Activated gamma-delta T cell treated with Interleukin-2 at 50 U/mL for 16 hours (primary cell): ENCODE data around the gene KRT72.
"Not testable (repeated sequence)": the region's sequence is repeated elsewhere in the genome, so short reads cannot be mapped to it uniquely, and the experiment has no call there.

Source experiments
- DNase-seq: peaks from one replicate; pipeline ENCODE4 v3.0.0-alpha.2; 2020

The KRT72 gene

DNA sequence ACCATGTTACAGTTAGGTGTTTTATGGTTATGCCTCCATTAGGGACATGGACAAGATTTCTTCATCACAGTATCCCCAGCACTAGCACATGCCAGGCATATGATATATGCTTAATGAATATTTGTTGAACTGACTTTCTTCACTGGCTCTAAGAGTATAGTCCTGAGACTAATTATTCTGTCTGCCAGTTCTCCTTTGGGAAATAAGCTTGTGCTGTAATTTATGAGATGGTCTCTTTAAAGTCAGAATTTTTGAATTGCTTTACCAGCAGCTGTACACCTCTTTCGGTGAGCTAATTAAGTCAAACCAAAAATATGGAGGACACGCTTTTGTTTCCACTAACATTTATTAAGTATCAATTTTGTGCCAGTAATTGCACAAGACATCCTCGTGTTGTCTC is 4.8 kb upstream of the KRT72 start:
- no peak for DNase-seq

DNA sequence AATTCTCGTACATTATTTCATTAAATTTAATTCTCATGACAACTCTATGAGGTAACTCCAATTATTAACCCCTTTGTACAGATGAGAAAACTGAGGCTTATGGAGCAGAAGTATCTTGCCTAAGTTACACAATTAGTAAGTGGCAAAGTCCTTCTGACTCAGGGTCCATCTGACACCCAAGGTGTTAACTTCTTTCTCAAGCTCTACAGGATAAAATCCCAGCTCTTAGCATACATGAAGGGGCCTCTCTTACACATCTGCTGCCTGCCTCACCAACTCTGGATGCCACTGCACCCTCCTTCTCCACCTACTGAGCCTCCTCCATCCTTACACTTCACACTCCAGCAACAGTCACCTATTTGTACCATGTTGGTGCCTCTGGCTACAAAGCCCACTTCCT is 4.3 kb upstream of the KRT72 start:
- no peak for DNase-seq

- DNase-seq, result peak; percentile 2
Observed at GRCh38 chr12:52604859-52605258, 3.6 kb upstream of the KRT72 start.

- peak; percentile 27 for DNase-seq
Observed at GRCh38 chr12:52603314-52603713, 2.1 kb upstream of the KRT72 start.

GRCh38 chr12:52602552-52602951 is 1.3 kb upstream of the KRT72 start:
- DNase-seq, result no peak

DNA sequence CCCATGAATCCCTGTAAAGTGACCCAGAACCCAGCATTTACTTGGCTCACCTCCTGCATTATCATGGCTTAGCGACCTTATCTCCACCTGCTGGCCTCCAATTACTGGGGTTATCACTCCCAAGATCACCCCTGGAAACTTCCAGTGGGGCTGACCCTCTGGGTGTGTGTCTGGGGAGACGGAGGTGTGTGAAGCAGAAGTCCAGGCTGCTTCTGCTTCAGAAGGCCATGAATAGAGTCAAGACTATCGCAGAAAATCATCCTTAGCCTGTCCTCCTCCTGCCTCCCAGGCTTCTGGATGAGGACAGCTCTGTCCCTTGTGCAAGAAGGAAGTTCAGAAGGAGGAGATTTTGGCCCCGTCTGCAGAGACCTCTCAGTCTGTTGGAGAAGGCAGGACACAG is 408 bp upstream of the KRT72 start:
- peak; percentile 0 for DNase-seq

- DNase-seq, result no peak
Observed at GRCh38 chr12:52600475-52600874, 788 bp downstream of the KRT72 start.

DNA sequence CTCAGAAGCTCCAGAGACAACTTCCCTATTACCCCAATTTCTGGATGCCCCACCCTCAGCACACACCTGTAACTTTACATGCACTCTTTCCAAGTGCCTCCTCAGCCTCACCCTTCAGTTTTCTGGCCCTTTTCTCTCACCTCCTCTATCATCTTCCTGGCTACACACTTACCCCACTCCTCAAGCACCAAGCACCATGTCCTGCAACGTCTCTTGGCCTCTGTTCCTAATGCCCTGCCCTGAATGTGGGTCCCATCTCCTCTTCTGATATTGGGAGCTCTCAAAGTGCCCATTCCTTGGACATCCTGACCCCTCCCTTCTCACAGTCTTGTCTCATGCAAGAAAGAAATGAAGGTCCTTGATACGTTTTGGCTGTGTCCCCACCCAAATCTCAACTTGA is 1.2 kb downstream of the KRT72 start:
- DNase-seq, result no peak

GRCh38 chr12:52598966-52599365 is 2.3 kb downstream of the KRT72 start:
- peak; percentile 0 for DNase-seq

DNA sequence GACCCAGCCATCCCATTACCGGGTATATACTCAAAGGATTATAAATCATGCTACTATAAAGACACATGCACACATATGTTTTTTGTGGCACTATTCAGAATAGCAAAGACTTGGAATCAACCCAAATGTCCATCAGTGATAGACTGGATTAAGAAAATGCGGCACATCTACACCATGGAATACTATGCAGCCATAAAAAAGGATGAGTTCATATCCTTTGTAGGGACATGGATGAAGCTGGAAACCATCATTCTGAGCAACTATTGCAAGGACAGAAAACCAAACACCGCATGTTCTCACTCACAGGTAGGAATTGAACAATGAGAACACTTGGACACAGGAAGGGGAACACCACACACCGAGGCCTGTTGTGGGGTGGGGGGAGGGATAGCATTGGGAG is 7.0 kb downstream of the KRT72 start:
- DNase-seq, result not testable (repeated sequence)

GRCh38 chr12:52591521-52591920 is 9.7 kb downstream of the KRT72 start:
- DNase-seq, result no peak

DNA sequence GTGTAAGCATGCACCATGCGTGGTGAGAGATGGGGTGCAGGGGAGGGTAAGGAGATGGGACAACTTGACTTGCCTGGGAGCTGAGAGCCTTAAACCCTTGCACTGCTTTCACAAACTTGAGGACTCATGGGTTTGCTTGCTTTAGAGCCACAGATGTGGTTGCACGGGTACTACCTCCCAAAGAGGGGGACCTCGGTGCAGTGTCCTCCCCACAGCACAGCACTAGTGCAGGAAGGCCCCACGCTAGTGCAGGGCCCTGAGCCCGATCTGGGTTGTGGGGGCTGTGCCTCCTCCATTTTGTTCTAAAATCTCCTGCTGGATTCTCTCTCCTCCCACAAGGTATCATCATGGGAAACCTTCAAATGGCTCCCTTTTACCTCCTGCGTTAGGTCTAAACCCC is 11.2 kb downstream of the KRT72 start:
- no peak for DNase-seq

- DNase-seq, result no peak
Observed at GRCh38 chr12:52587563-52587962, 13.7 kb downstream of the KRT72 start.

DNA sequence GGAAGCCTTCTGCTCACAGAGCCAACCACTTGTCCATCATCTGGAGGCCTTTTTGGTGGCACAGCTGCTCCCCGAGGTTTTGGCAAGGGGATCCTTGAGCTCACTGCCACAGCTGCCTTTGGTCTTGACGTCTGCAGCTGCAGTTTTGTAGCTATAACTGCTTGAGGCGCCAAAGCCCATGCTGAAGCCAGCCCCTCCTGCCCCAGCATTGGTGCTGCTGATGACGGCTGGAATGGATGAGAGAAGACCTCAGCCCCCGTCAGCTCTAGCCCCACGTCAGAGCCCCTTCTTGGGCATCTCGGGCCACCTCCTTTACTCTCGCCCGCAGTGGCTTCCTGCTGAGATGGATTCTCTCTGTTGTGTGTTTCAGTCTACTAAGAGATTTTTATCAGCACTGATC is 15.3 kb downstream of the KRT72 start:
- peak; percentile 57 for DNase-seq

DNA sequence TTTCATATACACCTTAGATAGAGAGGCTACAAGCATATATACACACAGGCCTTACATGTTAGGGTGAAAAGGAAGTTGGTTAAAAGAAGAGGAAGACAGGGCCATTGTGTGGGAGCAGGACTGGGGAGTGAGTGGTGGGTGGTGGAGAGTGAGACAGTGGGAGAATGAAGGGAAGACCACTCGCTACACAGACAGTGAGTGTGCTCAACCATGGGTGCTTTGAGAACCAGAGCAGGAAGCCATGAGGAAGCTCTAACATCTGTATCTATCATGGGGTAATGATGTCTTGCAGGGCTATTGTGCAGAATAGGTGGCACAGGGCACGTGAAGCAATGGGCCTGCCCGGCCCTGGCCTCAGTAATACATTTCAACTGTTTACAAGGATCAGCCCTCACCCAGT is 16.2 kb downstream of the KRT72 start:
- DNase-seq, result no peak

DNA sequence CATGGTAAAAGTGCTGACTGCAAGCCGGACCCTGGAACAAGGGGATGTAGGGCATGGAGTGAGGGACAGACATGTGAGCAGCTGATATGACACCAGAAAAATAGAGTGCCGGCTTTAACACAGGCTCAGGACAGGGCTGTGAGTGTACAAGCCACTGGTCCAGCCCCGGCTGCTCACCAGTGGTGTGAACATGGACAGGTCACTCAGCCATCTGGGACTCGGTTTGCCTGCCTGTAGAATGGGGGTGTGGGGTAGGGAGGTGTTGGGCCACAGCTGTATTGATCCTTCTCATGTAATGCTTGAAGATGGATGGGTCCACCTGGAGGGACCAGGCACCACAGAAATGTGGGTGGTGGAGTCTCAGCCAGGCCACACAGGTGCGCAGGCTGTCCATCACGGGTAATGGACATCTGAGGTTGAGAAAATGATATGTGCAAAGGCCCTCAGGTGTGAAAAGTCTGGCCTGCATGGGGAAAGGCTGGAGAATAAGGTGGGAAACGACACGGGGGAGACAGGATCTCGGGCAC is 17.0 kb downstream of the KRT72 start:
- DNase-seq, result no peak

DNA sequence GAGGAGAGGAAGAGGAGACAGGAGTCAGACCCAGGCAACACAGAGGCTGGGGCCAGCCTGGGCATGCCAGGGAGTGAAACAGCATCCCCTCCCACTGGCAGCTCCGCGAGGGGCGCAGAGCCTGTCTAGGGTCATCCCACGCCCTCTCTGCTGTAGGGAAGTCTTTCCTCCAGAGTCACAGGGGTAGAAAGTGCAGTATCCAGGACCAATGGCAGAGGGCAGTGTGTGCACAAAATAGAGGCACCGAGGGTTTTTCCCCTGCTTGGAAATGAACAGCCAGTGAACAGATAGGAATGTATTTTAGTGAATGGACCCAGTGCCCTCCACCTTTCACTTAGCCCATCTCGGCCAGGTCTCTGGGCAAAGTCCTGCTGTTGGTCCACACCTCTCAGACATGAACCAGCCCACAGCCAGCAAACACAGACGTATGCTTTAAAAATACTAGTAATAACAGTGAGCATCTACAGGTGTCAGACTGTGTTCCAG is 18.2 kb downstream of the KRT72 start:
- DNase-seq, result peak; percentile 59

- no peak for DNase-seq
Observed at GRCh38 chr12:52582486-52582885, 18.8 kb downstream of the KRT72 start.

DNA sequence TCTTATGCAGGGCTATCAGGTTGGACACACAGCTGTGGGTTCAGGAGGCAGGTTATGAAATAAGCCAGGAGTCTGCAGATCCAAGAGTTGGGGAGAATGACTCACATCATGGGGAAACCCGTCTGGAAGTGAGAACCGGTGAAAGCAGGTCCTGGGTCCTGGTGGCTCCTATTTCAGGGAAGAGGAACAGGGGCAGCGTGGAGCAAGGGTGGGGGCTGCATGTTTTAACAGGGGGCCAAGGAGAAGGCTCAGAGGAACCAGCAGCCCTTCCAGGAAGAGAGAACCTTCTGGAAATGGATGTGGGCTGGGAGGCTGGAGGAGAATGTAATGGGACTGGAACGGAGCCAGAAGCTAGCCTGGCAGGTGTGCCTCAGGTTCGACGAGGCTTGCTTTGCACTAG is 19.8 kb downstream of the KRT72 start:
- no peak for DNase-seq

DNA sequence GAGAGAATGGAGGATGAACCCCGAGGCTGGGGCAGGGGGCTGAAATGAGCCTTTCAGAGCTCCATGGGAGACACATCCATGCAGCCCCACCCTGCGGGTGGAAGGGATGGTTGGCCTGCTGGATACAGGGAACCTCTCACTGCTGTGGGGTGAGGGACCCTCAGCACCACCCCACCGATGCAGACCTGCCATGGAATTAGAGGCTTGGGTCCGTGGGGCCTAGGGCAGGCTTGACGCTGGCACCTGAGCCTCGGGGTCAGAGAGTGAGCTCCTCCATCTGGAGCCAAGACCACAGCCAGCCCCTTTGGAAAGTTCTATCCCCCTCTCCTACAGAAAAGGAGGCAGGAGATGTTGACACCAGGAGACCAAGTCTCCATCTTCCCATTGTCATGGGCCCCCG is 20.2 kb downstream of the KRT72 start:
- no peak for DNase-seq

DNA sequence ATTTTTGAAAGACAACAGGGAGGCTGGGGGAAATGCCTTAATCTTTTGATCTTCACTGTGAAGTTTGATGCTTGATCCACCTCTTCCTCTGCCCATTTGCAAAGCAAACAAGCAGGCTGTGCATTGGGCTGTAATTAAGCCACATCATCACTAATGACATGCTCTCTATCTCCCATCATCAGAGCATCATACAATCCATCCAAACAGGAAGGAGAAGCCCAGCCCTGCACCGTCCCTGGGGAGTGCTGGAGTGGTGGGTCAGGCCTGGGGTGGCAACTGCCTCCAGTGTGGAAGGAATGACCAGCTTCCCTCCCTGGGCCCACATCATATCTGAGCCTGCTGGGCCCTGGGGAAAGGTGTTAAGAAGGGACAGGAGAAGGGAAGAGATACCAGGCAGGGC is 20.8 kb downstream of the KRT72 start:
- no peak for DNase-seq

GRCh38 chr12:52579468-52580465 is 21.5 kb downstream of the KRT72 start:
- DNase-seq, result no peak

DNA sequence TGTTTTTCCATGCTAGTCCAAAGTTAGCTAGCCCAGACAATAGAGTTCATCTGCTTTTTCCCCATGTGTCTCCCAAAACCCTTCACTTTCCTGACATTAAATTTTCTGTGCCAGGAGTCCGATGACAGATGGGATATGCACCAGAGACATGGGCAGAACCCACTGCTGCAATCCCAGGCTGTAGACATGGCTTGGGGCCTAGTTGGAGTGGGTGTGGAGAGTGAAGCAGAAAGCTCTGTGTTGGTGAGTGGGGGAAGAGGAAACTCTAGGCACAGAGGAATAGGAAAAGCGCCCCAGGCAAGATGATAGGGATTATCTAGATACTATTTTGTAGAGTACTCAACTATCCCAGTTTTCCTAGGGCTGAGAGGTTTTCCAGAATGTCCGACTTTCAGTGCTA is 22.8 kb downstream of the KRT72 start:
- DNase-seq, result no peak

- no peak for DNase-seq
Observed at GRCh38 chr12:52577316-52577715, 23.9 kb downstream of the KRT72 start.
